Tibial artery (tissue), 4 donors: ENCODE results near the gene LAMTOR1.

ENCODE experiments used
- DNase-seq, 2 donors: peaks; one replicate each; pipeline ENCODE4 v3.0.0-alpha.2; 2019
- H3K27ac ChIP-seq, 2 donors: fragments of 200-600 bp; sonication (generic) in 1 of 2; 1 replicate in 1 of 2; 2 replicates in 1 of 2; pipeline ENCODE4 v1.5.1; 2018 to 2019; ENCODE audit warnings: mild to moderate bottlenecking in 1 of 2
- H3K27me3 ChIP-seq, 2 donors: fragments of 200-600 bp; sonication (generic) in 1 of 2; one replicate each; pipeline versions ENCODE4 v1.5.1 to v1.6.0; 2016 to 2019
- H3K36me3 ChIP-seq, 3 donors: fragments of 200-600 bp; sonication (generic) in 2 of 3; one replicate each; pipeline ENCODE4 v1.5.1; 2016 to 2019; ENCODE audit warnings: mild to moderate bottlenecking in 2 of 3
- H3K4me1 ChIP-seq, 4 donors: fragments of 200-600 bp; sonication (generic) in 2 of 4; 1 replicate in 3 of 4; 2 replicates in 1 of 4; pipeline ENCODE4 v1.5.1; 2016 to 2019
- H3K4me3 ChIP-seq, 2 donors: fragments of 200-600 bp; sonication (generic) in 1 of 2; 1 replicate in 1 of 2; 2 replicates in 1 of 2; pipeline ENCODE4 v1.5.1; 2018 to 2019; ENCODE audit warnings: mild to moderate bottlenecking in 2 of 2
- H3K9me3 ChIP-seq, 3 donors: fragments of 200-600 bp; sonication (generic) in 1 of 3; one replicate each; pipeline ENCODE4 v1.5.1; 2016 to 2019
- intact Hi-C: fragments of 100-400 bp; cut with DNase I; formaldehyde crosslinking; loops from one replicate; pipeline ENCODE4 v1.15.0; 2023; ENCODE audit warnings: low total_unique reads
- TF ChIP-seq, protein P1 (sequence below), 2 experiments: fragments of 200-600 bp in 1 of 2; fragments of 450-650 bp in 1 of 2; IDR thresholded peaks; one replicate each; pipeline ENCODE4 v1.5.1; 2017 to 2019; ENCODE audit warnings: antibody characterized with exemption in 2 of 2, mild to moderate bottlenecking in 1 of 2, moderate library complexity in 1 of 2

LAMTOR1 gene

DNA sequence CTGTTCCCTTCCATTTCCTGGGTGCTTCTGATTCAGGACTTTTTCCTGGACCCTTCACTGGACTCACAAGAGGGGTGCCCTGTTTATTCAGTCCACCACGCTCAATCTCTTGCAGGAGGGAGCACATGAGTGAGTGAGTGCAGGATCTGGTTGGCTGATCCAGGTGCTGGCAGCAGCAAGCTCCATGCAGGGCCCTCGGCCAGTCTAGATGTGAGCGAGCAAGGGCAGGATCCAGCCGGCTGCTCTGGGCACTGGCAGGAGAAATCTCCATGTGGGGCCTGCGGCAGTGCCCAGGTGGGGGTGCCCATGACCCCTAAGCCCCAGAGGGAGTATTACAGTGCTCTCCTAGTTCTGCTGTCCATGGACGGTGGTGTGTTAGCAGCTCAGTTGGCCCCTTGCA lies 20.9 kb upstream of the LAMTOR1 start:
- H3K36me3 ChIP-seq: no peaks in the 10 kb centered on the region
- intact Hi-C loops: no loop called here
- H3K27me3 ChIP-seq: peaks cover 0 to 16% of the 10 kb centered on the region in 2 donors
- no peak for DNase-seq
- H3K9me3 ChIP-seq: no peaks in the 10 kb centered on the region
- no peaks in the 10 kb centered on the region for H3K4me1 ChIP-seq
- H3K27ac ChIP-seq: no peak overlapping the region
- TF ChIP-seq, protein P1, sequence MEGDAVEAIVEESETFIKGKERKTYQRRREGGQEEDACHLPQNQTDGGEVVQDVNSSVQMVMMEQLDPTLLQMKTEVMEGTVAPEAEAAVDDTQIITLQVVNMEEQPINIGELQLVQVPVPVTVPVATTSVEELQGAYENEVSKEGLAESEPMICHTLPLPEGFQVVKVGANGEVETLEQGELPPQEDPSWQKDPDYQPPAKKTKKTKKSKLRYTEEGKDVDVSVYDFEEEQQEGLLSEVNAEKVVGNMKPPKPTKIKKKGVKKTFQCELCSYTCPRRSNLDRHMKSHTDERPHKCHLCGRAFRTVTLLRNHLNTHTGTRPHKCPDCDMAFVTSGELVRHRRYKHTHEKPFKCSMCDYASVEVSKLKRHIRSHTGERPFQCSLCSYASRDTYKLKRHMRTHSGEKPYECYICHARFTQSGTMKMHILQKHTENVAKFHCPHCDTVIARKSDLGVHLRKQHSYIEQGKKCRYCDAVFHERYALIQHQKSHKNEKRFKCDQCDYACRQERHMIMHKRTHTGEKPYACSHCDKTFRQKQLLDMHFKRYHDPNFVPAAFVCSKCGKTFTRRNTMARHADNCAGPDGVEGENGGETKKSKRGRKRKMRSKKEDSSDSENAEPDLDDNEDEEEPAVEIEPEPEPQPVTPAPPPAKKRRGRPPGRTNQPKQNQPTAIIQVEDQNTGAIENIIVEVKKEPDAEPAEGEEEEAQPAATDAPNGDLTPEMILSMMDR (IDR thresholded peaks at IDR 0.05): no peak
- no peak overlapping the region for H3K4me3 ChIP-seq

DNA sequence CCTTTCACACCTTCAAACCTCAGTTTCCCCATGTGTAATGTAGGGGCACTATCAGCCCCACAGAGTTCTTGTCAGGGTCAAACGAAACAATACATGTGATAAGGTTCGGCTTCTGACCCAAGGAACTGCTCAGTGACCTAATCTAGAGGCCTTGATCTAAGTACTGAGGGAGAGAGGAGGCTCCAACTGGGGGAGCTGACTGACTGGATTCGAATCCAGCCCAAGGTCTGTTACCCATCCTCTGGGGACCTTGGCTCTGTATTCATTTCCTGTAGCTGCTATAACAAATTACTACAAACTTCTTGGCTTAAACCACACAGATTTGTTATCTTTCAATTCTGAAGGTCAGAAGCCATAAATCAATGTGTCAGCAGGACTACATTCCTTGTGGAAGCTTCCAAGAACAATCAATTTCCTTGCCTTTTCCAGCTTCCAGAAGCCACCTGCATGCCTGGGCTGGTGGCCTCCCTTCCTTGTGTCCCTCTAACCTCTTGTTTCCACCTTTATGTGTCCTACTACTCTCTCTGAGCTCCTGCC lies 20.1 kb upstream of the LAMTOR1 start:
- no peak for DNase-seq
- Histone ChIP-seq H3K4me1 (no peaks in the 10 kb centered on the region), H3K9me3 (no peaks in the 10 kb centered on the region), H3K27ac (no peak overlapping the region), H3K27me3 (peaks cover 0 to 21% of the 10 kb centered on the region in 2 donors), H3K4me3 (no peak overlapping the region), H3K36me3 (no peaks in the 10 kb centered on the region)
- intact Hi-C loops: no loop called here
- TF ChIP-seq, protein P1 (IDR thresholded peaks at IDR 0.05): no peak

DNA sequence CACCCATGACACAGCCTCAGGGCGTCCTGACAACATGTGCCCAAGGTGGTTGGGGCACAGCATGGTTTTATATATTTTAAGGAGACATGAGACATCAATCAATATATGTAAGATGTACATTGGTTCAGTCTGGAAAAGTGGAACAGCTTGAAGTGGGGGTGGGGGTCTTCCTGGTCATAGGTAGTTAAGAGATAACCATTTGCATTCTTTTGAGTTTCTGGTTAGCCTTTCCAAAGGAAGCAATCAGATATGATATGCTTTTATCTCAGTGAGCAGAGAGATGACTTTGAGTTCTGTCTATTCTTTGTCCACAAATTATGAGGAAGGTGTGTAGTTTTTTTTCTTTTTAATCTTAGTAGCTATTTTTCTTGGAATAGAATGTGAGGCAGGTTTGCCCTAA lies 19.5 kb upstream of the LAMTOR1 start:
- no peaks in the 10 kb centered on the region for H3K9me3 ChIP-seq
- no peaks in the 10 kb centered on the region for H3K36me3 ChIP-seq
- no peak overlapping the region for H3K27ac ChIP-seq
- no peak overlapping the region for H3K4me3 ChIP-seq
- H3K4me1 ChIP-seq: no peaks in the 10 kb centered on the region
- peaks cover 0 to 26% of the 10 kb centered on the region in 2 donors for H3K27me3 ChIP-seq
- intact Hi-C loops: no loop called here
- TF ChIP-seq, protein P1 (IDR thresholded peaks at IDR 0.05): no peak
- DNase-seq: no peak

DNA sequence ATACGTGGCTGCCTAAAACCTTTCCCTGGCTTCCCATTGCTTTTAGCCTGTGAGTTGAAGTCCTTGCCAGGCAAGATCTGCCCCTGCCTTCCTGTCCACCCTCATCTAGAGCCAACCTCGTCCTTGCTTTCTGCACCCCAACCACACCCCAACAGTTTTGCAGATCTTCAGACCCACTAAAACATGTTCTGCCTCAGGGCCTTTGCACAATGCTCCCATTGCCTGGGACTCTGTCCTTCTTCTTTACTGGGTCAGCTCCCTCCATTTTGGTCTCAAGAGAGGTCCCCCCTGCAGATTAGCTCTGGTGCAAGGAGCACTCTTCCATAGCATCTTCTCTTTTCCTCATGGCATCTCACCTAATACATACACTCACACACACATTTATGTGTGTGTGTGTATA lies 17.8 kb upstream of the LAMTOR1 start:
- H3K27me3 ChIP-seq: peaks cover 0 to 30% of the 10 kb centered on the region in 2 donors
- H3K27ac ChIP-seq: no peak overlapping the region
- H3K4me3 ChIP-seq: no peak overlapping the region
- TF ChIP-seq, protein P1 (IDR thresholded peaks at IDR 0.05): no peak
- DNase-seq: no peak
- no peaks in the 10 kb centered on the region for H3K9me3 ChIP-seq
- no peaks in the 10 kb centered on the region for H3K4me1 ChIP-seq
- intact Hi-C loops: no loop called here
- H3K36me3 ChIP-seq: no peaks in the 10 kb centered on the region

DNA sequence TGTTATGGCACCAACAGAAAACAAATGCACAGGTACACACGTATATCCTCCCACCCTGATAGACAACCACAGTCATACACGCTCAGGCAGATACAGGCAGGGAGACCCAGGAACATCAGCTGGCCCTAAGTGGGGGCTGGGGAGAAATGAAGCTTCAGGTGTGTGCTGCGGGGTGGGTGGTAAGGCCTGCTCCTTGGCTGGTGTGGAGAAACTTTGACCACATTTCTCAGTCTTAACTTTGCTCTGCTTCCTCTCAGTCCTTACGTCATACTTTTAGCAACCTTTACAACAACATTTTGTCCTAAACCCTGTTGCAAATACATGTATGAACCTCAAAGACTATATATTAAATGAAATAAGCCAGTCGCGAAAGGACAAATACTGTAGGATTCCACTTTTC lies 16.1 kb upstream of the LAMTOR1 start:
- DNase-seq: no peak
- peaks cover 0 to 30% of the 10 kb centered on the region in 2 donors for H3K27me3 ChIP-seq
- H3K4me3 ChIP-seq: no peak overlapping the region
- H3K4me1 ChIP-seq: no peaks in the 10 kb centered on the region
- no peaks in the 10 kb centered on the region for H3K36me3 ChIP-seq
- TF ChIP-seq, protein P1 (IDR thresholded peaks at IDR 0.05): no peak
- no peaks in the 10 kb centered on the region for H3K9me3 ChIP-seq
- intact Hi-C loops: no loop called here
- no peak overlapping the region for H3K27ac ChIP-seq
